Glutamatergic neuron (in vitro differentiated cells): ENCODE data around the gene LMBRD1. TPM values are rescaled to one million over a fixed set of nuclear protein-coding genes. Genes with fewer than 3 reads are reported as not detected.

ENCODE experiments used
- DNase-seq: peaks from one replicate; pipeline ENCODE4 v3.0.0; 2022
- H3K27ac Mint-ChIP-seq: one replicate; pipeline ENCODE4 v1.8.0; 2020; ENCODE audit warnings: mild to moderate bottlenecking, mixed read lengths, inconsistent platforms; ENCODE audit not compliant: unreplicated experiment
- H3K27me3 Mint-ChIP-seq: one replicate; pipeline ENCODE4 v1.8.0; 2020; ENCODE audit warnings: mild to moderate bottlenecking, moderate library complexity, mixed read lengths, inconsistent platforms; ENCODE audit not compliant: unreplicated experiment
- H3K36me3 Mint-ChIP-seq: one replicate; pipeline ENCODE4 v1.8.0; 2020; ENCODE audit warnings: mild to moderate bottlenecking, mixed read lengths, inconsistent platforms; ENCODE audit not compliant: unreplicated experiment
- H3K4me1 Mint-ChIP-seq: one replicate; pipeline ENCODE4 v1.8.0; 2020; ENCODE audit warnings: mild to moderate bottlenecking, low read depth, mixed read lengths, inconsistent platforms; ENCODE audit not compliant: unreplicated experiment
- H3K4me3 Mint-ChIP-seq: one replicate; pipeline ENCODE4 v1.8.0; 2020; ENCODE audit warnings: mild to moderate bottlenecking, mixed read lengths, inconsistent platforms; ENCODE audit not compliant: unreplicated experiment
- H3K9me3 Mint-ChIP-seq: one replicate; pipeline ENCODE4 v1.8.0; 2020; ENCODE audit warnings: mild to moderate bottlenecking, moderate library complexity, mixed read lengths, inconsistent platforms; ENCODE audit not compliant: unreplicated experiment
- long read RNA-seq: library from polyadenylated mRNA; unstranded; transcript quantifications from one replicate; pipeline ENCODE4 v2.0.0, GENCODE V29; 2020; ENCODE audit not compliant: unreplicated experiment
- total RNA-seq: library from RNA; stranded (reverse); fragmentation: NEBNext Ultra II Directional; extraction: Animal tissue kit (Norgen Biotek cat#: 25700); gene quantifications from one replicate; pipeline ENCODE4 v1.2.1, GENCODE V29; 2021; ENCODE audit not compliant: unreplicated experiment
- TF ChIP-seq, protein P1 (sequence below): fragments of 200-600 bp; sonication (generic); IDR thresholded peaks from one replicate; pipeline ENCODE4 v1.5.0; 2021; ENCODE audit not compliant: partially characterized antibody, unreplicated experiment

LMBRD1 gene
- 35.5 TPM for total RNA-seq
- long read RNA-seq, transcript LMBRD1-202 (16 exons, 2,264 nt) = major isoform, 10 of 13 reads
- long read RNA-seq, partial matches to known transcripts = 1 of 13 reads
- long read RNA-seq, other reads (novel, unspliced or antisense) = 0 of 13 reads

DNA sequence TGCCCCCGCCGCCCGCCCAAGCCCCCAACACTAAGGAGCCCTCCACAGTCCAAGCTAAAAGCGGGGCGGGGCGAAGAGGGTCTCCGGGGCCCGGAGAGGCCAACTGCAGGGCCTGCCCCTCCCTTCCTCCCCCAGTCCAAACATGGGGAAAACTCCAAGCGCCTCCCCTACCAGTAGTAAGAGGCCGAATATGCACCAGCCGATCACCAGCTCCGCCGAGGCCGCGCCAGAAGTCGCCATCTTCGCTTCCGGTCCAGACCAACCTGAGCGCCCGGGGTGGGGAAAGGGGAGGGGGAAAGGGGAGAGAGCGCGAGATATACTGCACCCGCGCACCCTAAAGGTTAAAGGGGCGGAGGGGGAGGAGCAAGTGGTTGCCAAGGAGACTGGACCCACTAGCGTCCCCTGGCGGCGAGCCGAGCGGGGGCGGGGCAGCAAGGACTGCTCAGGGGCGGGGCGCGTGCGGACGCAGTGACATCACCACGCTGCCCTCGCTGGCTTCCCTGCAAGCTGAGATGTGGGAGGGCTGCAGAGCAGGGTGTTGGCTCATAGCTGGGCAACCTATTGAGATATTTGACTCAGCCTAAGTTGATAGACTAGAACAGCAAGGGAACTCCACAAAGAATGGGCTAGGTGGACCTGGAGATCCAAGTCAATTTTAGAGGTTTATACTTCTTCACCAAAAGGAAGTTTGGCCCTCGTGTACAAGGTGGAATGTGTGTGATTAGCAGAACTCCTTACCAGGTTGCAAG is at the start of gene LMBRD1:
TSS of gene LMBRD1 (minus strand) at position 369 of the 749 bp plus-strand sequence. CDS start at position 240, 129 bp downstream.
- peak; percentile 99 for DNase-seq
- H3K4me3 Mint-ChIP-seq = peak within 1 kb of the TSS; percentile 87
- TF ChIP-seq, protein P1, sequence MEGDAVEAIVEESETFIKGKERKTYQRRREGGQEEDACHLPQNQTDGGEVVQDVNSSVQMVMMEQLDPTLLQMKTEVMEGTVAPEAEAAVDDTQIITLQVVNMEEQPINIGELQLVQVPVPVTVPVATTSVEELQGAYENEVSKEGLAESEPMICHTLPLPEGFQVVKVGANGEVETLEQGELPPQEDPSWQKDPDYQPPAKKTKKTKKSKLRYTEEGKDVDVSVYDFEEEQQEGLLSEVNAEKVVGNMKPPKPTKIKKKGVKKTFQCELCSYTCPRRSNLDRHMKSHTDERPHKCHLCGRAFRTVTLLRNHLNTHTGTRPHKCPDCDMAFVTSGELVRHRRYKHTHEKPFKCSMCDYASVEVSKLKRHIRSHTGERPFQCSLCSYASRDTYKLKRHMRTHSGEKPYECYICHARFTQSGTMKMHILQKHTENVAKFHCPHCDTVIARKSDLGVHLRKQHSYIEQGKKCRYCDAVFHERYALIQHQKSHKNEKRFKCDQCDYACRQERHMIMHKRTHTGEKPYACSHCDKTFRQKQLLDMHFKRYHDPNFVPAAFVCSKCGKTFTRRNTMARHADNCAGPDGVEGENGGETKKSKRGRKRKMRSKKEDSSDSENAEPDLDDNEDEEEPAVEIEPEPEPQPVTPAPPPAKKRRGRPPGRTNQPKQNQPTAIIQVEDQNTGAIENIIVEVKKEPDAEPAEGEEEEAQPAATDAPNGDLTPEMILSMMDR = peak; percentile 98
- peaks cover 6% of the 10 kb centered on the region for H3K4me1 Mint-ChIP-seq
- peaks cover 2% of the 10 kb centered on the region for H3K27me3 Mint-ChIP-seq
- peaks cover 13% of the 10 kb centered on the region for H3K9me3 Mint-ChIP-seq
- peak within 1 kb of the TSS; percentile 94 for H3K27ac Mint-ChIP-seq
- no peaks in the 10 kb centered on the region for H3K36me3 Mint-ChIP-seq

DNA sequence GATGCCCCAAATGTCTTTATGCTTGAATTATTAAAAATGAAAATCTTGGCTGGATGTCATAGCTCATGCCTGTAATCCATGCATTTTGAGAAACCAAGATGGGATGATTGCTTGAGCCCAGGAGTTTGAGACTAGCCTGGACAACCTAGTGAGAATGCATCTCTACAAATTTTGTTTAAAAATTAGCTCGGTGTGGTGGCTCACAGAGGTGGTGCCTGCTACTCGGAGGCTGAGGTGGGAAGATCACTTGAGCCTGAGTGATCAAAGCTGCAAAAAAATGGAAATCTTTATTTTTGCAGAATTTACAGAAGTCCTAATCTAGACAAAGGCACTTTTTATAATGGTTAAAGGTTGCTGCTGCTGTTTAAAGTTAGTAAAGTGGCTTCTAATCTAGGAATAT is 49.5 kb upstream of the LMBRD1 start:
- Mint-ChIP-seq H3K27me3 (no peaks in the 10 kb centered on the region), H3K27ac (no peak overlapping the region), H3K4me1 (peaks cover 2% of the 10 kb centered on the region), H3K36me3 (no peaks in the 10 kb centered on the region), H3K9me3 (no peaks in the 10 kb centered on the region), H3K4me3 (no peak overlapping the region)
- no peak for DNase-seq
- TF ChIP-seq, protein P1 = no peak

DNA sequence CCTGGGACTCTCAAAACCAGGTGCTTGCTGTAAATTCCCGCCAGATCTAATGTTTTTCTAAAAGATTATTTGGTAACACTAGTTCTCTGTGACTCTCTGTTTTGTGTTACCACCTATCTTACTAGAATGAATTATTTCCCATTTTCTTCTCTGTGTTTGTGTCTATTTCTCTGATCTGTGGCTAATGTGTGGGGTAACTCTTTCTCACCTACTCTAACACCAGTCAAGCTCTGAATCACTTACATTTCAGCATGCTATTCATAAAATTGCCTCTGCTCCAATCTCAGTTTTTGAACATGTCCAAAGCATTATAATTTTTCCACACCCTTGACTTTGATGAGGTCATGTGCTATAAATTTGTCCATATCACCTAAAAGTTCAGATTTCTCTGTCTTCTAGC is 46.4 kb upstream of the LMBRD1 start:
- Mint-ChIP-seq H3K27me3 (no peaks in the 10 kb centered on the region), H3K9me3 (no peaks in the 10 kb centered on the region), H3K27ac (no peak overlapping the region), H3K36me3 (no peaks in the 10 kb centered on the region), H3K4me3 (no peak overlapping the region), H3K4me1 (peaks cover 2% of the 10 kb centered on the region)
- DNase-seq = no peak
- TF ChIP-seq, protein P1 = no peak

DNA sequence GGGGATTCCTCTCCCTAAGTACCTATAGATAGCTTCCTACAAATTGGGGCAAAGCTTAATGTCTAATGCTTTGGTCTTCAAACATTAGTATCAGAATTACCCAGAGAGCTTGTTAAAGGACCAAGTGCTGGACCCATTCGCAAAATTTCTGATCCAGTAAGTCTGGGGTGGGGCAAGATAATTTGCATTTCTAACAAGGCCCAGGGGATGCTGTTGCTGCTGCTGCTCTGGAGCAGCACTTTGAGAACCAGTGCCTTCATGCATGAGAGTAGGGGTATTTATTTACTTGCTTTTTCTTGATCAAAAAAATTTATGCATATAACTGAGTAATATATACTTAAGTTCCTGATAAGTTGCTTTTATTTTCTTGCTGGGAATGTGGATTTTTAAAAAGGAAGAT is 45.1 kb upstream of the LMBRD1 start:
- Mint-ChIP-seq H3K27ac (no peak overlapping the region), H3K36me3 (no peaks in the 10 kb centered on the region), H3K4me1 (peaks cover 2% of the 10 kb centered on the region), H3K9me3 (no peaks in the 10 kb centered on the region), H3K4me3 (no peak overlapping the region), H3K27me3 (no peaks in the 10 kb centered on the region)
- TF ChIP-seq, protein P1 = no peak
- no peak for DNase-seq
